HG03039 (cell line): ENCODE measurements around the gene LRP6.
"Not testable (repeated sequence)": the region's sequence is repeated elsewhere in the genome, so short reads cannot be mapped to it uniquely, and the experiment has no call there.

Source experiments
- ATAC-seq: cut with Tn5 transposase; IDR thresholded peaks from one replicate; pipeline ENCODE4 v1.9.1; 2021; ENCODE audit warnings: mild to moderate bottlenecking, moderate library complexity; ENCODE audit not compliant: unreplicated experiment

The LRP6 gene

DNA sequence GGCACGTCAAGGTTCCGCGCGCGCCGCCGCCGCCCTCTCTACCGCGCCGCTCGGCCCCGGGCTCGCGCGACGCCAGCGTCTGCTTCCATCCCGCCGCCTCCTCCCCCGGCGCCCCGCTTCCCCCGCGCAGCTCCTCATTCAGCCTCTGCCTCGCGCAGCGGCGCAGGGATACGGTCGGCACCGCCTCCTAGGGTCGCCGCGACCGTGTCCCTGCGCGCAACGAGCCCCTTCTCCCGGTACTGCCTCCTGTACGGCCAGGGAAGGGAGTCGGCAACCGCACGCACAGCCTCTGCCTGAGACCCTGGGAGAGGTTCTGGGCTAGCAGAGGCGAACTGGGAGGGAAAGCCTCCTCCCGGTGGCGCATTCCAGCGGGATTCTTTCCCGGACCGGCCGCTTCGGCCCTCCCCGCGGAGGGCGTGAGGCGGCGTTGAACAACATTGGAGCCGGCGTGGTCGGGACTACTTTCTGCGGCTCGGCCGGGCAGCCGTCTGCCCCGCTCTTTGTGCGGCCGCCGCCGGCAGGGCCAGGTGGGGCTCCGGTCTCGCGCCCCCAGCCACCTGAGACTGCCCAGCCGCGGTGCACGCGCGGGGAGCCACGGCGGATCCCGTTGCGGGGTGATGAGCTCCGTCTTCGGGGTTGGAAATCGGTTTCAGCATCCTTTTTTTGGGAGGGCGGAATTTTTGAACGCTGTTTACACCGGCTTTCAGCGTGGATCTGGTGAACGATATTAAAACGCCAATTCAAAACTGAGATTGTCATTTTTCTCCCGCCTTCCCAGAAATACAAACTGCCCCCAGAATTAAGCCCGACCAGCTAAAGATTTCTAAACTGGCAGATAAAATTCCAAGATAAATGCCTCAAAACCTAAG is at the start of gene LRP6:
Gene LRP6, minus strand, starts transcription at position 172 of the 869 bp plus-strand sequence. CDS start 309 bp downstream, outside the sequence.
- ATAC-seq: peak; percentile 77

DNA sequence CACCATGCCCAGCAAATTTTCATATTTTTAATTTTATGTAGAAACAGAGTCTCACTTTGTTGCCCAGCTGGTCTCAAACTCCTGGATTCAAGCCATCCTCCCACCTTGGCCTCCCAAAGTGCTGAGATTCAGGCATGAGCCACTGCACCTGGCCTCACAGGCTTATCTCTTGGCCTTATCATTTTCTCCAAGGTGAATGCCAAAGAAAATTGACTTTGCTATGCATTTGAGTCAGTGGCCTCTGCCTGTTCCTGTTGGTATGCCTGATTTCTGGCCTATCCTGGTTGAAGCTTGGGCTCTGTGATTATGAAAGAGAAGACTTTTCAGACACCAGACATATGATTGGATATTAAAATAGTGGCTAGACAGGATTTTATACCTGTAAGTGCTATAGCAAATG is 49.0 kb upstream of the LRP6 start:
- no peak for ATAC-seq

DNA sequence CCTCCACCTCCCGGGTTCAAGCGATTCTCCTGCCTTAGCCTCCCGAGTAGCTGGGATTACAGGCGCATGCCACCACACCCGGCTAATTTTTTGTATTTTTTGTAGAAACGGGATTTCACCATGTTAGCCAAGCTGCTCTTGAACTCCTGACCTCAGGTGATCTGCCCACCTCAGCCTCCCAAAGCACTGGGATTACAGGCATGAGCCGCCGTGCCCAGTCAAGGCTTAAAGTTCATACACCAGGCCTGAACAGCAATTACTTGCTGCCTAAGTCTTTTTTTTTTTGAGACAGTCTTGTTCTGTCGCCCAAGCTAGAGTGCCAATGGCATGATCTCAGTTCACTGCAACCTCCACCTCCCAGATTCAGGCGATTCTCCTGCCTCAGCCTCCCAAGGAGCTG is 43.9 kb upstream of the LRP6 start:
- ATAC-seq: not testable (repeated sequence)

DNA sequence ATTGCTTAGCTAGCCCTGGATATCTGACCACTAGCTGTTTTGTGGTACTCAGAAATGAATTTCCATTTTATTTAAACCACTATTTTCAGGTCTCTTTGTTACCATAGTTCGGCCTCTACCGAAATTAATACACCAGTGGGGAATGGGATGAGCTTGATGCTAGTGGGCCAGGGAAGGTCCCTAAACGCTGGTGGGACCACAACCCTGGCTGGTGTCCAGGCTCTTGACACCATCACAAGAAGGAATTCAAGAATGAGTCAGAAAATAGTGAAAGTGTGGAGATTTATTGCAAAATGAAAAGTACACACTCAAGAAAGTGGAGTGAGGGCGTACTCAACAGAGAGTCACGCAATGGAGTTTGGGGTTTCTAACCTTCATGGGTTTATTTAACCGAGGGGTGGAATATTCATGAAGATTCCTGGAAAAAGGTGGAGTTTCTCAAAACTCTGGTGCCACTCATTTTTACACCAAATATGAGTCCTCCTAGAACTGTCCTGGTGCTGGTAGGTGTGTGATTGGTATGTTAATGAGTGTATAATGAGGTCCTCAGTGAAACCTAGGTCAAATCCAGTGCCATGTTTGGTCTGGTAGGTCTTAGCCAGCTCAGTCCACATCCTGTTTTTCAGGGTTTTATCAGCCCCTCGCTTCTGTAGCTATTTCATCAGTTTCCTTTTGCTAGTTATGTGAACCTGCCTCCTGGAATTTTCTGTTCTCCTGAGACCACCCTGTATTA is 38.9 kb upstream of the LRP6 start:
- ATAC-seq: no peak

DNA sequence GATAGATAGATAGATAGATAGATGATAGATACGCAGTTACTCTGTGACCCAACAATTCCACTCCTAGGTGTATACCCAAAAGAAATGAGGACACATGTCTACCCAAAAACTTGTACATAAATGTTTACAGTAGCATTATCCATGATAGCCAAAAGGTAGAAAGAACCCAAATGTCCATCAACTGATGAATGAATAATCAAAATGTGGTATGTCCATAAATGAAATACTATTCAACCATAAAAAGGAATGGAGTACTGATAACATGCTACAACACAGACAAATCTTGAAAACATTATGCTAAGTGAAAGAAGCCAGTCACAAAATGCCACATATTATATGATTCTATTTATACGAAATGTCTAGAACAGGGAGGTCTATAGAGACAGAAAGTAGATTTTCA is 36.1 kb upstream of the LRP6 start:
- ATAC-seq: no peak

DNA sequence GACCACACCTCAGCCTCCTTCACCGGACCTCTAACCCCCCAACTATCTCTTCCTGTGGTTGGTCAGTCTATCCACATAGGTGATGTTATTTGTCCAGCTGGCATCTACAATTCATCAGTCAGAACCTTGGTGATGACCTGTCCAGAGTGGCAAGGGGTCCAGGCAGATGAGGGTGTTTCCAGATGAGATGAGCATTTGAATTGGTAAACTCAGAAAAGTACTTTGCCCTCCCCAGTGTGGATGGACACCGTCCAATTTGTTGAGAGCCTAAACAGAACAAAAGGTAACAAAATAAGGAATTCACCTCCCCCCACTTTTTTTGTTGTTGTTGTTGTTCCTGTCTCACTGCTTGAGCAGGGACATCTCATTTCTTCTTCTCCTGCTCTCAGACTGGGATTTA is 34.3 kb upstream of the LRP6 start:
- no peak for ATAC-seq

DNA sequence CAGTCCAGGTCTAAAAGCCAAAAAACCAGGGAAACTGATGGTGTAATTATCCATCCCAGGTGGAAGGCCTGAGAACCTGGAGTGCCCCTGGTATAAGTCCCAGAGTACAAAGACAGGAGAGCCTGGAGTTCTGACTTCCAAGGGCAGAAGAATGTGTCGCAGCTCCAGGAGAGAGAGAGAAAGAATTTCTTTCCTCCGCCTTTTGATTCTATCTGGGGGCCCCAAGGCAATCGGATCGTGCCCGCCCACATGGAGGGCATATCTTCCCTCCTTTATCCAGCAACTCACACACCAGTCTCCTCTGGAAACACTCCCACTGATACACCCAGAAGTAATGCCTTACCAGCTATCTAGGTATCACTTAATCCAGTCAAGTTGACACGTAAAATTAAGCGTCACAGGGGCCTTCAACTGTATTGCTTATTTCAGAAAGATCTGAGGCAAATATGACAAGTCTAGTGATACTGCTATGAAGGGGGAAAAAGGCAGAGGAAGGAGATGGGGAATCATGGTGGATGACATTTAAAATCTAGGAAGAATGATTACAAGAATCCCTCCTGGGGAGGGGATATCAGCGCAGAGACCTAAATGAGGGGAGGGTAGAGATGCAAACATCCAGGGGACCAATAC is 30.5 kb upstream of the LRP6 start:
- no peak for ATAC-seq

DNA sequence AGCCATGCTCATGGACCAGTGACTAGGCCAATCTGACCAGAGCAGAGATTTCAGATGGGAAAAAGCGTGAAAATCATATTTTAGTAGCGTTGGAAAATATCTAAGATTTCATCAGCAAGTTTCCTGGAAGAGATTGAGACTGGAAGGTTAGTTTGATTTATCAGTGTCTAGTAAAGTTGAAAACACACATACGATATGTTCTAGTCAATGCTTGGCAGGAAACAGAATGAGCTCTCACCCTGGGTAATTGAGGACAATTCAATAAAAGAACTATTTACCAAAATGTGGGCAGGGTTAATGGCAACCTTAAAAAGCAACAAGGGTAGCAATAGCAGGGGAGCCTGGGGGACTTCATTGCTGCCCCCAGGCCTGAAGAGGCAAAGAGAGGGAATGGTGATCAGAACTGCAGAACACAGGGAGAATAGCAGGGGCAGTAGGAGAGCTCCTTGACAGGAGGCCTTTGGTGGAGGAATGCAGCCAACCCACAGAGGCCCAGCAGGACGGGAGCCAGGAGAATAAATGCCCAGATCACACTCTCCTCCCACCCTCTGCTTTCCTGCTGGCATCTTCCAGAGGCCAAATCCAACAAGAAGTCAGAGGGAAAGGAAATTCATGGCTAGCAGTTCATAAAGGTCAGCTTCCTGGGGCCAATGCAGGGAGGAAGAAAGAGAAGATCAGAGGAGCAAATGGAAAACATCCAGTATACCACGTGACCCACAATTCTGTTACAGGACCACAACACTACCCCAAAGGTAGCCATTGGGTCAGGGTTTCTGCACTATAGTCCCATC is 27.6 kb upstream of the LRP6 start:
- ATAC-seq: no peak

DNA sequence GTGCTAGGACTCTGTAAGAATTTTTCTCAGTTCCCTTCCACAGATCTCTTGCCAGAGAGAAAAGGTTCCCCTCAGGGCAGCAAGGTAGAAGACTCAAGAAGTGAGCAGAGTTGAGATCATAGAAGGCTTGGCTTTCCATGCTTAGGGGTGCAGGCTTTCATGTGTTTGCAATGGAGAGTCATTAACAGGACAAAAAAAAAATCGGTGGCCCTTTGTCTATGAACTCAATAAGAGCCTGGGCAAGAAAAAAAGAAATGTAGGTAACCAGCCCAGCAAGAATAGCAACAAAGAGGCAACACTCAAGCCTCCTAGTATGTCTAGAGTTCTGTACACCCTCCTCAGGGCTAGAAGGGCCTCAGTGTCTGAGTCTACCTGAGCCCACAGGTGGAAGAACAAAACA is 23.4 kb upstream of the LRP6 start:
- ATAC-seq: no peak

DNA sequence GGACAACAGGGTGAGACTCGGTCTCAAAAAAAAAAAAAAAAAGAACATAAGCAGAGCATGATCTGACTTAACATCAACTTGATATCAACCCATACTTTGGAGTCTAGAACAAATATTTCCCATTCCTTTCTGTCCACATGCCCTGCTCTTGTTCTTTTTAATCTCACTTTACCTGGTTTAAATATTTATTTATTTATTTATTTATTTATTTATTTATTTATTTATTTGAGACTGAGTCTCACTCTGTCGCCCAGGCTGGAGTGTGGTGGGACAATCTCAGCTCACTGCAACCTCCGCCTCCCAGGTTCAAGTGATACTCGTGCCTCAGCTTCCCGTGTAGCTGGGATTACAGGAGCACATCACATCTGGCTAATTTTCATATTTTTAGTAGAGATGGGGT is 19.6 kb upstream of the LRP6 start:
- no peak for ATAC-seq

DNA sequence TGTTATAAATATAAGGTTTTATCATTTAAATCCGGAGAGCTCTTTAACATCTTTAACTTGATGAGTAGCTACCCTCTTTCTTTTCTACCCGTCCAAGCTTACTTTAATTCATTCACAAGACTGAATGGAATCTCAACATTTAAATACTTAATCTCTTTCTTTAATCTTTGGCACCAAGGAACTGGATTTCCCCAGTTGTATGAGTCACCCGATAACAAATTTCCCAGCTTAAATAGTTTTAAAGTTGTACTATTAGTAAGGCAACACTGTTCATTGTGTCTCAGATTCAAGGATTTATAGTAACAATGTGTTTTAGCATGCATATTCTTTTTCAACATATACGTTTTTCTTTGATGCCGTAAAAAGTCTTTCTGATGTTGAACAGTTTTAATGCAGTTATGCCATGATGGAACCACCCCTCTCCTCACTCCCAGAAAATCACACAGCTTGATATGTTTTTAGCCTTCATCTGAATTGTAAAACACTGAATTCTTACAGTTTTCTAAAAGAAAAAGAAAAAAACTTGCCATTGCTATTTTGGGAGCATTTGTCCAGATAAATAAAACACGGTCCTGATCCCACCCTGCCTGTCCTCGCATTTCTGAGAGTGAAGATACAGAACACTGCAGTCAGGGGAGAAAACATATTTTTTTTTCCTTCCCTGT is 16.0 kb upstream of the LRP6 start:
- no peak for ATAC-seq

DNA sequence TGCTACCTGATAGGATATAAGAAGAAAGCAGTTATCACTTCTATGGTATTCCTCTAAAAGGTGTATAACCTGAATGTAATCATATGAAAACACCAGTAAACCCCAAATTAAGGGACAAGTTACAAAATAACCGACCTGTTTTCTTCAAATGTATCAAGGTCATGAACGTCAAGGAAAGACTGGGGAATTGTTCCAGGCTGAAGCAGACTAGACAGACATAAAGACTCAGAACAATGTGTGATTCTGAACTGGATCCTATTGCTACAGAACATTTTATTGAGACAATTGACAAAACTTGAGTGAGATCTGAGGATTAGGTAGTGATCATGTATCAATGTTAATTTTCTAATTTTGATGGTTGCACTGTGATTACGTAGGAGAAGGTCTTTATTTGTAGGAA is 15.4 kb upstream of the LRP6 start:
- ATAC-seq: no peak

DNA sequence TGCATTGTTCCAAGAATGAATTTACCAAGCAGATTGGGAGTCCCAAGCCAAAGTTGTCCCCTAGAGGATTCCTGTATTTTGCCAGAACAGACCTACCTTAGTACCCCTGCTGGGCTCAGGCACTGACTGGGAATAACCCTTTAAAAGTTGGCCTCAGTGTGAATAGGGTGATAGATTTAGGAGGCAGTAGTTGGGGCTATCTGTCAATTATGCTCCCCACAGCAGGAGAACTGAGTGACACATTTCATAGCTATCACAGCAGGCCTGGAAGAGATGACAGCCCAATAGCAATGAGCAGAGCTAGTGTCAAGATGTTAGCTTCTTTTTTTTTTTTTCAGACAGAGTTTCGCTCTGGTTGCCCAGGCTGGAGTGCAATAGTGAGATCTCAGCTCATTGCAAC is 14.3 kb upstream of the LRP6 start:
- no peak for ATAC-seq

DNA sequence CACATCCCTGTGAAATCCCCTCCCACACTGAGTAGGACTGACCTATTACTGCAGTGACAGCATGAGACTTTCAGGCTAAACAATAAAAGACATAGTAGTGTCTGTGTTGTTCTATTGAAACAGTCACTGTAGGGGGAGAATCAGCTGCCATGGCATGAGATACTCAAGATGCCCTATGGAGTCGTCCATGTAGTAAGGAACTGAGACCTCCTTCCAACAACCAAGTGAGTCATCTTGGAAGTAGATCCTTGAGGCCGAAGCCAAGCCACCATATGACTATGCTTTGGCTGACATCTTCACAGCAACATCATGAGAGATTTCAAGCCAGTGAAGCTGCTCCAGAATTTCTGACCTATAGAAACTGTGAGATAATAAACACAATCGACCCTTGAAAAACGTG is 12.1 kb upstream of the LRP6 start:
- ATAC-seq: no peak

DNA sequence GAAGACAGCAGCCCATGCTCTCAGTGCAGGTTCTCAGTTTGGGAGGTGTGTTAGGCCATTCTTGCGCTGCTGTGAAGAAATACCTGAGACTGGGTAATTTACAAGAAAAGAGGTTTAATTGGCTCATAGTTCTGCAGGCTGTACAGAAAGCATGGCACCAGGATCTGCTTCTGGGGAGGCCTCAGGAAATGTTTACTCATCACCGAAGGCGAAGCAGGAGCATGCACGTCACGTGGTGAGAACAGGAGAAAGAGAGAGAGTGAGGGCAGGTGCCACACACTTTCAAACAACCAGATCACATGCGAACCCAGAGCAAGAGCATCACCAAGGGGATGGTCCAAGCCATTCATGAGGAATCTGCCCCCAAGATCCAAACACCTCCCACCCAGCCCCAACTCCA is 9.0 kb upstream of the LRP6 start:
- no peak for ATAC-seq

DNA sequence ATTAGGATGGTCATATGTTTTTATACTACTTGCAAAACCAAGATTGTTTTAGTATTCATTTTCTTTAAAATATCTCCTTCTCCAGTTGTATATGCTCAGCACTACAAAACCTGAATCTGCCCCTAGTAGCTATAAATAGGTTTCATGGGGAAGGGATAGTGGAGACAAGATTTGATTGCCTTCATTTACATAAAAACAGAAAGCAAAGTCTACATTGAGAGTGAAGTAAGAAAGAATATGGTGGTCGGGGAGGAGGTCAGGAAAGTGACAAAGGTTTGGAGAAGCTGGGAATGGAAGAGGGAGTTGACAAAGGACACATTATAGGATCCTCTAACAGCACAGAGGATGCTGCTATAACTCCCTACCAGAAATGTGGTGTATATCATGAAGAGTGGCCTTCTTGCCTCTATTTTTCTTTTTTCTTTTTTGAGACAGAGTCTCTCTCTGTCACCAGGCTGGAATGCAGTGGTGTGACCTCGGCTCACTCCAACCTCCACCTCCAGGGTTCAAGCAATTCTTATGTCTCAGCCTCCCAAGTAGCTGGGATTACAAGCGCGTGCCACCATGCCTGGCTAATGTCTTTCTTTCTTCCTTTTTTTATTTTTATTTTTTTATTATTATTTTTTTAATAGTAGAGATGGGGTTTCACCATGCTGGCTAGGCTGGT is 6.6 kb upstream of the LRP6 start:
- no peak for ATAC-seq

DNA sequence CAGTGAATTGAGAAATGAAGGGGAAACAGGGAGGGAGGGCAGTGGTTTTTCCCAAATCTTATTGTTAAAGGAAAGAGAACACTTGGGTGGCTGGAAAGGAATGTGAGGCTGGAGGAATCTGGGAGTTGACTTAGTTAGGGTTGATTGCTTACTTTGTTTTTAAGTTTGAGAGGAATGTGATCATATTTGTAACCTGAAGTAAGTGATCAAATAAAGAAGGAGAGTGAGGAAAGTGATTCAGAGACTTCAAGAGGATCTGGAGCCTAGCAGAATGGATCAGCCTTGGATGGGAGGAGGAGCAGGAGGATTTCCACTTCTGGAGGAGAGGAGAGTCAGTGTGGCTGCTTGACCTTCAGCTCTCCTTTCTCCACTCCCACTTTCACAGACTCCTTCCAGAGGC is 6.0 kb upstream of the LRP6 start:
- ATAC-seq: no peak

DNA sequence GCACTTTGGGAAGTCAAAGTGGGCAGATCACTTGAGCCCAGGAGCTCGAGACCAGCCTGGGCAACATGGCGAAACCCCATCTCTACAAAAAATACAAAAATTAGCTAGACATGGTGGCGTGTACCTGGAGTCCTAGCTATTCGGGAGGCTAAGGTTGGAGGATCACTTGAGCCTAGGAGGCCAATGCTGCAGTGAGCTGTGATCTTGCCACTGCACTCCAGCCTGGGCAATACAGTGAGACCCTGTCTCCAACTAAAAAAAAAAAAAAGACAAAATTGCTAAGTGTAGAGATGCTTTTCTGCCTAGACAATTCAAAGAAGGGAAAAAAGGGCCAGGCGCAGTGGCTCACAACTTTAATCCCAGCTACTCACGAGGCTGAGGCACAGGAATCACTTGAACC is 3.4 kb upstream of the LRP6 start:
- ATAC-seq: no peak

DNA sequence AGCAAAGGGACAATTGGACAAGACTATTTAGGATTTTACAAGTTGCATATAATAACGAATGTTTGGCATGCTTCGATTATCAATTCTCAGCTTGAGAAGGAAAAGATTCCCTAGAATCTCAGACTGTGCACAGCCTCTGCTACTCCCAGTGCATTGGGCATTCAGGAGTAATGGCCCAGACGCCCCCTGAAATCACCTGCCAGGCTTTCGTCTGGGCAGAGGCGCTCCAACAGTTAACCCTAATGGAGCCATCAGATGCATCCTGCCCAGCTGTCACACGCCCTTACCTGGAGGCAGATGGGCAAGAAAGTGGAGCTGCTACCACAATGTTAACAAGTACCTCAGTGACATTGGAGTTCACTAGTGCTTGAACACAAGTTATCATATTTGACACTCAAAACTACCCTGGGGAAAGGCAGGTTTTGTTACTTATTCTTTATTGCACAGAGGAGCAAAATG is 927 bp upstream of the LRP6 start:
- no peak for ATAC-seq

DNA sequence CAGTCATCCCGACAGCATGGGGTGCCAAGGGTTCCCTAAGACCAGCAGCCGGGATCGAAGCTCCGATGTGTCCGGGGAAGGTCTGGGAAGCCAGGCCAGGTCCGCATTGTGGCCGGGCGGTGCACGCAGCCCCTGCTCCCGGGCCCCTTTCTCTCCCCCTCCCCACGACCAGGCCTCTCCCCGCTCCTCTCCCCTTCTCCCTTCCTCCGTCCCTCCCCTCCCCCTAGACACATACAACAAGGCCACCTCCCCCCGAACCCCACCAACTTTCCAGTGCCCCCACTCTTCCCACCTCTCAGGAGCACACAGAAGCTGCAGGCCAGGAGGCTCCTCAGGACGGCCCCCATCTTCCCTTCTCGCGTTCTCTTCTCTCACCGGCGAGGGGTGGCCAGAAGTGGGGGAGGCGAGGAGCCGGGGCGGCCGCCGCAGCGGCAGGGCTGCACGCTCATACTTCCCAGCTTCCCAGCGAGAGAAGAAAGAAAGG is 413 bp downstream of the LRP6 start:
- no peak for ATAC-seq
